ENCODE data around the gene COBLL1. TPM values are rescaled to one million over a fixed set of nuclear protein-coding genes. Genes with fewer than 3 reads are reported as not detected.

Gene COBLL1
- total RNA-seq, 6 experiments from 2014 or later = 38.1 to 133 (median 67.6) TPM

- 70% methylated on average over 8 of the region's 9 CpGs for WGBS (ENCODE audit: insufficient coverage, low coverage, low lambda C conversion rate, missing lambda C conversion rate)
- Histone ChIP-seq H3K4me1 (peaks cover 0 to 8% (median 0%) of the 10 kb centered on the region in 4 donors), H3K27ac (no peak overlapping the region), H3K9me3 (no peaks in the 10 kb centered on the region), H3K36me3 (no peaks in the 10 kb centered on the region), H3K27me3 (no peaks in the 10 kb centered on the region), H3K4me3 (no peak overlapping the region)
- intact Hi-C loops (cut with DNase I) = no loop called here
- DNase-seq (no peak), ATAC-seq (no peak)
- TF ChIP-seq POLR2A (IDR thresholded peaks at IDR 0.05) = no peak
Observed at GRCh38 chr2:164780611-164781178, 60.9 kb downstream of the COBLL1 start.

- intact Hi-C loops (cut with DNase I) = no loop called here
- Histone ChIP-seq H3K4me1 (peaks cover 0 to 17% (median 0%) of the 10 kb centered on the region in 4 donors), H3K9me3 (no peaks in the 10 kb centered on the region), H3K27ac (no peak overlapping the region), H3K36me3 (no peaks in the 10 kb centered on the region), H3K27me3 (no peaks in the 10 kb centered on the region), H3K4me3 (no peak overlapping the region)
- ATAC-seq = no peak
- DNase-seq = no peak
- TF ChIP-seq POLR2A (IDR thresholded peaks at IDR 0.05) (no peak), CTCF (IDR thresholded peaks at IDR 0.05) (no peak)
- 74% methylated on average over 7 of the region's 7 CpGs for WGBS (ENCODE audit: insufficient coverage, low coverage, low lambda C conversion rate, missing lambda C conversion rate)
Observed at GRCh38 chr2:164779383-164780057, 62.1 kb downstream of the COBLL1 start.

- Histone ChIP-seq H3K36me3 (no peaks in the 10 kb centered on the region), H3K9me3 (no peaks in the 10 kb centered on the region), H3K4me1 (peaks cover 0 to 17% (median 0%) of the 10 kb centered on the region in 4 donors), H3K27ac (no peak overlapping the region), H3K4me3 (no peak overlapping the region), H3K27me3 (no peaks in the 10 kb centered on the region)
- 80% methylated on average over 2 of the region's 3 CpGs for WGBS (ENCODE audit: insufficient coverage, low coverage, low lambda C conversion rate, missing lambda C conversion rate)
- DNase-seq (no peak), ATAC-seq (no peak)
- intact Hi-C loops (cut with DNase I) = no loop called here
- TF ChIP-seq POLR2A (IDR thresholded peaks at IDR 0.05) = no peak
- TF ChIP-seq CTCF (IDR thresholded peaks at IDR 0.05) = no peak
Observed at GRCh38 chr2:164778723-164779122, 62.9 kb downstream of the COBLL1 start.

- TF ChIP-seq POLR2A (IDR thresholded peaks at IDR 0.05) (no peak), CTCF (IDR thresholded peaks at IDR 0.05) (no peak)
- no peak for ATAC-seq
- WGBS (ENCODE audit: insufficient coverage, low coverage, low lambda C conversion rate, missing lambda C conversion rate) = 50% methylated on average over 1 of the region's 1 CpG
- intact Hi-C loops (cut with DNase I) = no loop called here
- Histone ChIP-seq H3K27me3 (no peaks in the 10 kb centered on the region), H3K4me1 (peaks cover 0 to 17% (median 0%) of the 10 kb centered on the region in 4 donors), H3K36me3 (no peaks in the 10 kb centered on the region), H3K4me3 (no peak overlapping the region), H3K27ac (no peak overlapping the region), H3K9me3 (no peaks in the 10 kb centered on the region)
- DNase-seq = no peak
Observed at GRCh38 chr2:164777847-164778461, 63.7 kb downstream of the COBLL1 start.

GRCh38 chr2:164773635-164774034, 68.0 kb downstream of the COBLL1 start:
- H3K4me3 ChIP-seq = no peak overlapping the region
- H3K27ac ChIP-seq = no peak overlapping the region
- DNase-seq = no peak
- H3K4me1 ChIP-seq = peaks cover 0 to 12% (median 0%) of the 10 kb centered on the region in 4 donors
- H3K9me3 ChIP-seq = no peaks in the 10 kb centered on the region
- WGBS (ENCODE audit: insufficient coverage, low coverage, low lambda C conversion rate, missing lambda C conversion rate) = 77% methylated on average over 3 of the region's 3 CpGs
- intact Hi-C loops (cut with DNase I) = no loop called here
- no peaks in the 10 kb centered on the region for H3K36me3 ChIP-seq
- H3K27me3 ChIP-seq = no peaks in the 10 kb centered on the region
- no peak for TF ChIP-seq CTCF (IDR thresholded peaks at IDR 0.05)
- no peak for TF ChIP-seq POLR2A (IDR thresholded peaks at IDR 0.05)
- no peak for ATAC-seq

Measured in right lobe of liver (tissue), 6 donors.